C1 segment of cervical spinal cord (tissue), 14 donors: ENCODE data around the gene FRMD1.

Experiments
- DNase-seq, 14 donors: peaks; one replicate each; lab custom pipeline; 2025; lab: John Stamatoyannopoulos, UW

Gene FRMD1

DNA sequence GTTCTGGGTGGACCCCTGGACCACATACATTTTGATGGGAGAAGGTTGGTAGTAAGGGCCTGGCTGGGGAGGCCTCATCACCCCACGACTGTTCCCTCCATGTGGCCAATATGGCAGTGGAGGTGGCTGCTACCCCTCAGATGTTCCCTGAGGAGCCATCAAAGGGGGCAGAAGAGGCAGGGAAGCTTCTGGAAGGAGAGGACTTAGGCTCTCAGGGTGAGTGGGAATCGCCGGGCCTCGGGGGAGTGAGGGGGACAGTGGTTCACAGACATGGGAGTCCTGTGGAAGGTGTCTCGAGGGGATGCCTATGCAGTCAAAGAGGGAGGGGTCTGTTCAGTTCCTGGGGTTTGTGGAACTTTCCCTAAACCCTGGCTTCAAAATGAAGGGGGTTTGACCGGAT, 32.9 kb upstream of the FRMD1 start:
- DNase-seq = no peak

DNA sequence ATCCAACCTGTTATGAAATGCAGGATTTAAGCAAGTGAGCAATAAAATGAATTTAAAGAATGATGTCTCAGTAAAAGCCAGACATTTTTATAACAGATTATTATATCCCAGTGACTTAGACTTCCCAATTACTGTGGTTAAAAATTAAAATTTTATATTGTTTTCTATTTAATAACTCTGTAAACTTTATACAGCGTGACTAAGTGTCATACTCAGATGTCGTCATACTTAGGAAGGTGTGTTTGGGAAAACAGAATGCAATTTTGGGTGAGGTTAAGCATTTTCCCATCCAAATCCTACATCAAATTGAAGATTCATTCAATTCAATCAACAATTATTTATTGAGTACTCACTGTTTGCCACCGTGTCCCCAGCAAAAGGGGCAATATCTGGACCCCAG, 31.4 kb upstream of the FRMD1 start:
- no peak for DNase-seq

GRCh38 chr6:168109171-168109570, 30.2 kb upstream of the FRMD1 start:
- DNase-seq = no peak

GRCh38 chr6:168107191-168107983, 28.4 kb upstream of the FRMD1 start:
- DNase-seq = no peak

DNA sequence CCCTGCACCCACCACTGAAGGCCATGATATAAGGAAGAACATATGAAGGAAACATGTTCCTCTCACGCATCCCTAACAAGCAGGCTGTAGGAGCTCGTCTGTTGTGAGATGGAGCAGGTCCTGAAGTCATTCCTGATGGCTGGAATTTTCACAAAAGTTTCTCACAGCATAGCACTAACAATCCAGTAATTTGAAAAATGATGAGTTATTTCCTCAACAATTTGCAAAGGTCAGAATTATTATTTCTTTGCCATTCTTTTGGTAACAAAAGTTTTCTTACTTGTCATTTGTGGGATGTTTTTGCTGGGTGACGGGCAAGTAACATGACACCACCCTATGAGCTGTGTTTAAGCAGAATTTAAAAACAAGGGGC, 27.6 kb upstream of the FRMD1 start:
- DNase-seq = no peak

- no peak for DNase-seq
Observed at GRCh38 chr6:168105813-168106632, 27.0 kb upstream of the FRMD1 start.

DNA sequence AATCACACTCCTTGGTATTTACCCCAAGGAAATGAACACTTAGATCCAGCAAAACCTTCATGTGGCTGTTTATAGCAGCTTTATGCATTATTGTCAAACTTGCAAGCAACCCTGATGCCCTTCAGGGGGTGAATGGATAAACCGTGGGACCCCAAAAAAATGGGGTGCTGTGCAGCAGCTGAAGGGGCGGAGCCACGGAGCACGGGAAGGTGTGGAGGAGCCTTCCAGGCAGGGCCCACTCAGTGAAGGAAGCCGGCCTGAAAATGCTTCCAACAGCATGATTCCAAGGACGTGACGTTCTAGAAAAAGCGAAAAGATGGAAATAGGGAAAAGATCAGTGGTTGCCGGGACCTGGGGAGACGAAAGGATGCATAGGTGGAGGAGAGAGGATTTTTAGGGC, 25.6 kb upstream of the FRMD1 start:
- DNase-seq = no peak

- DNase-seq = no peak
Observed at GRCh38 chr6:168103050-168103830, 24.2 kb upstream of the FRMD1 start.

DNA sequence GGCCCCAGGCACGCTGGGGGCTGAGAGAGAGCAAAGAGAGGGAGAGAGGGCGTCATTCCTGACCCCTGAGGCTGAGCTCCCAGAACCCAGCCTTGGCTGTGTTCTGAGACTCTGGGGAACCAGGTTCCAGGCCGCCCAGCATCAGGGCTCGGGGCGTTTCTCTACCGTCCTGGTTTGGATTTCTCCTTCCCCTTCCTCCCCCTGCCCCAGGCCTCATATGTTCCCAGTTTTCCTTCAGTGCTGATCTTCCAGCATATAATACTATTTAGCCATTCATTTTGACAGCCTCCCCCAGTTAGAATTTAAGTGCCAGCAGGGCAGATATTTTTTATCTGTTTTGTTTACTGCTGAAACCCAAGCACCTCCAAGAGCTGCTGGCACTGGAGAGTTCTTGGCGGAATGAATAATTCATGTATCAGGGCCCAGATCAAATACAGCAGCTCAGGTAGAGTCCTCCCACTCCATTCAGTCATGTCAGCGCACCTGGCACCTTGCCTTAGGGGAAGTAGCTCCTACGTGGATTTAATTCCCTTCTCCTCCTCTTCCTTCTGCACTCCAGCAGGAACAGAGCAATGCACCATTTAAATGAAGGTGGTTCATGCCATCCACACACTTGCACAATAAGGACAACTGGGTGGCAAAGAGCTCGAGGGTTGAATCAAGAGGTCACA, 23.4 kb upstream of the FRMD1 start:
- no peak for DNase-seq

DNA sequence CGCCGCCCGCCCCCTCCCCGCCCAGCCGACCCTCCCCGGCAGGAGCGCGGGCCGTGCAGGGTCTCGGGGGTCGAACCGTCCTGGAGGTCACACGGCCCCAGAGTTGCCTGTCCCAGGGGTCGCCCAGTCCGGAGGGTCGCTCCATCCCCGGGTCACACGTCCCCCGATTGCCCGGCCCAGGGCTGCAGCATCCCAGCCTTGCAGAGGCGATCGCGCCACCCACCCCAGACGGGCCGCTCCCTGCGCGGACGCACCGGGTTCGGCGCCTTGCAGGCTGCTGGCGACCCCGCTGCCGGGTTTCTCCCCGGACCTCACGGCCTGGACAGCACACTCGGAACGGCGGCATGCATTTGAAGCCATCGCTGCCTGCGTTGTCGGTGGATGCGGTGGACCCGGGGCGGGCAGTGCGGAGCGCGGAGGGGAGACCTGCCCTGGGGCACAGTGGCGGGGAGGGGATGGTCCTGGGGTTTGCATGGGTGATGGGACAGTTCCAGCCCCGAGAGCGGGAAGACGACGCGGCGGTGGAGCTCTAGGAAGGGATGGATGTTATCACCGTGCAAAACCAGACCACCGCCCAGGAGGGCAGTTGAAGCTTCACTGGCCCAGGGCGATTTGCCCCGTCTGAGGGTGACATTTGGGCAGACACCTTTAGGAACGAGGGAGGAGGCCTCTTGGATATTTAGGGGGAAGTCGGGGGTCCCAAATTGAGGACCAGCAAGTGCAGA, 22.7 kb upstream of the FRMD1 start:
- DNase-seq = no peak

- no peak for DNase-seq
Observed at GRCh38 chr6:168100803-168101589, 22.0 kb upstream of the FRMD1 start.

- DNase-seq = no peak
Observed at GRCh38 chr6:168100011-168100802, 21.2 kb upstream of the FRMD1 start.

GRCh38 chr6:168099201-168100010, 20.4 kb upstream of the FRMD1 start:
- no peak for DNase-seq

- no peak for DNase-seq
Observed at GRCh38 chr6:168098431-168098861, 19.4 kb upstream of the FRMD1 start.

DNA sequence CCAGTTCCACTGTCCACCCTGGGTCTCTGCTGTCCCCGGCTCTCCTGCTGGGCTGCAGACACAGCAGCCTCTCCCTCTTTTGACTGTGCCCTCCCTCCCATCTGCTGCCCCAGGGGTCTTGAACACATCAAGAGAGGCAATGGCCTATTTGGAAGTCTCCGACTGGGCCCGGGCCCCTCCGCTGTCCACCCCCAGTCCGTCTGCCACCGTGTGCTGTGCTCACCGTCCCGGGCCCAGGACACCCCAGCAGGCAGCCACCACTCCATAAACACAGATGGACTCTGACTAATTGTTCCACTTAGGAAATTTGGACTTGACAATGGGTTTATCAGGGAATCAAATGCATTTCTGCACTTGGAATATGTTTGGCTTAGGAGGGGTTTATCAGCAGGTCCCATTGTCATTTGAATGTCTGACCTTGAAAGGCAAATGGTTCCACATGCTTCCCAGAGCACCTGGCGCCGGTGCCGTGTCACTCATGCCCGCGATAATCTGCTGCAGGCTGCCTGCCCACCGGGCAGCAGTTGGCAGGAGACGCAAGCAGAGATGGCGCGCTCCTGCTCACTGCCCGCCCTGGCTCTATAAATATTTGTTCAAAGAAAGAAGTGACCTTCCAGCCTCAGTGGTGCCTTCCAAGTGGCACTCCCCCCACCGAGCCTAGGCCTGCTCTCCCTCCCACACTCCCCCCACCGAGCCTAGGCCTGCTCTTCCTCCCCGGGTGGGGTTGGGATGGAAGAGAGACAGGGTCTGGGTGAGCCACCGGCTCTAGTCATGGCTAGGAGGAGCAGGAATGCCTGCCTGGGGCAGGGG, 18.8 kb upstream of the FRMD1 start:
- peak in 1 of 14 donors; percentile 40 for DNase-seq

GRCh38 chr6:168097221-168097620, 18.2 kb upstream of the FRMD1 start:
- no peak for DNase-seq

- DNase-seq = no peak
Observed at GRCh38 chr6:168096271-168096764, 17.3 kb upstream of the FRMD1 start.
